Progenitor cell of endocrine pancreas (in vitro differentiated cells): ENCODE data around the gene EGF. TPM values are rescaled to one million over a fixed set of nuclear protein-coding genes. Genes with fewer than 3 reads are reported as not detected.

ENCODE experiments used
- DNase-seq: peaks from one replicate; pipeline ENCODE4 v3.0.0; 2021; ENCODE audit warnings: low spot score; ENCODE audit not compliant: unreplicated experiment
- H3K27ac Mint-ChIP-seq: 2 replicates; pipeline ENCODE4 v1.8.0; 2021; ENCODE audit warnings: mild to moderate bottlenecking, moderate library complexity, mixed read lengths
- H3K27me3 Mint-ChIP-seq: 2 replicates; pipeline ENCODE4 v1.8.0; 2021; ENCODE audit warnings: mixed read lengths
- H3K36me3 Mint-ChIP-seq: 2 replicates; pipeline ENCODE4 v1.8.0; 2022; ENCODE audit warnings: mixed read lengths; ENCODE audit not compliant: insufficient read depth
- H3K4me1 Mint-ChIP-seq: 2 replicates; pipeline ENCODE4 v1.8.0; 2021; ENCODE audit warnings: low read depth, mixed read lengths
- H3K4me3 Mint-ChIP-seq: 2 replicates; pipeline ENCODE4 v1.8.0; 2021; ENCODE audit warnings: low read depth, mild to moderate bottlenecking, moderate library complexity, mixed read lengths
- H3K9me3 Mint-ChIP-seq: 2 replicates; pipeline ENCODE4 v1.8.0; 2021; ENCODE audit warnings: low read depth, mixed read lengths
- CTCF ChIP-seq: fragments of 200-600 bp; sonication (generic); IDR thresholded peaks from one replicate; pipeline ENCODE4 v1.5.0; 2021; ENCODE audit warnings: antibody characterized with exemption, mild to moderate bottlenecking; ENCODE audit not compliant: unreplicated experiment
- total RNA-seq: library from RNA; stranded (reverse); gene quantifications from 2 replicates; pipeline ENCODE4 v1.2.1, GENCODE V29; 2021

Gene EGF
- total RNA-seq, 1 donor from 2014 or later: 0.36 TPM

- peak overlapping the region; percentile 80 for H3K27ac Mint-ChIP-seq
These were observed 137.6 kb downstream of the EGF start for GRCh38 chr4:110049951-110050925.

GRCh38 chr4:110055158-110055768 lies 142.6 kb downstream of the EGF start:
- DNase-seq: no peak
- TF ChIP-seq CTCF: no peak
- Mint-ChIP-seq H3K27me3 (no peaks in the 10 kb centered on the region), H3K4me3 (no peak overlapping the region), H3K4me1 (peaks cover 5% of the 10 kb centered on the region), H3K27ac (no peak overlapping the region), H3K36me3 (peaks cover 12% of the 10 kb centered on the region), H3K9me3 (no peaks in the 10 kb centered on the region)

More at GRCh38 chr4:110049951-110050925, 137.6 kb downstream of the EGF start:
- Mint-ChIP-seq H3K4me1 (peaks cover 5% of the 10 kb centered on the region), H3K9me3 (no peaks in the 10 kb centered on the region), H3K4me3 (no peak overlapping the region), H3K36me3 (peaks cover 10% of the 10 kb centered on the region), H3K27me3 (no peaks in the 10 kb centered on the region)
- peak; percentile 18 for DNase-seq
- peak; percentile 87 for TF ChIP-seq CTCF

GRCh38 chr4:110058677-110059076 lies 146.0 kb downstream of the EGF start:
- Mint-ChIP-seq H3K4me3 (no peak overlapping the region), H3K4me1 (no peaks in the 10 kb centered on the region), H3K27me3 (no peaks in the 10 kb centered on the region), H3K36me3 (peaks cover 4% of the 10 kb centered on the region), H3K27ac (no peak overlapping the region), H3K9me3 (no peaks in the 10 kb centered on the region)
- DNase-seq: no peak
- TF ChIP-seq CTCF: no peak

GRCh38 chr4:110059556-110060191 lies 147.0 kb downstream of the EGF start:
- Mint-ChIP-seq H3K27me3 (no peaks in the 10 kb centered on the region), H3K27ac (no peak overlapping the region), H3K36me3 (peaks cover 2% of the 10 kb centered on the region), H3K4me1 (no peaks in the 10 kb centered on the region), H3K9me3 (no peaks in the 10 kb centered on the region), H3K4me3 (no peak overlapping the region)
- DNase-seq: no peak
- no peak for TF ChIP-seq CTCF

- no peaks in the 10 kb centered on the region for H3K9me3 Mint-ChIP-seq
- no peak overlapping the region for H3K4me3 Mint-ChIP-seq
- peaks cover 2% of the 10 kb centered on the region for H3K36me3 Mint-ChIP-seq
- no peaks in the 10 kb centered on the region for H3K4me1 Mint-ChIP-seq
- TF ChIP-seq CTCF: no peak
- no peak for DNase-seq
- H3K27ac Mint-ChIP-seq: no peak overlapping the region
- no peaks in the 10 kb centered on the region for H3K27me3 Mint-ChIP-seq
These were observed 148.4 kb downstream of the EGF start for GRCh38 chr4:110061076-110061475.
